ENCODE results near the gene CYP24A1.

CYP24A1 gene

DNA sequence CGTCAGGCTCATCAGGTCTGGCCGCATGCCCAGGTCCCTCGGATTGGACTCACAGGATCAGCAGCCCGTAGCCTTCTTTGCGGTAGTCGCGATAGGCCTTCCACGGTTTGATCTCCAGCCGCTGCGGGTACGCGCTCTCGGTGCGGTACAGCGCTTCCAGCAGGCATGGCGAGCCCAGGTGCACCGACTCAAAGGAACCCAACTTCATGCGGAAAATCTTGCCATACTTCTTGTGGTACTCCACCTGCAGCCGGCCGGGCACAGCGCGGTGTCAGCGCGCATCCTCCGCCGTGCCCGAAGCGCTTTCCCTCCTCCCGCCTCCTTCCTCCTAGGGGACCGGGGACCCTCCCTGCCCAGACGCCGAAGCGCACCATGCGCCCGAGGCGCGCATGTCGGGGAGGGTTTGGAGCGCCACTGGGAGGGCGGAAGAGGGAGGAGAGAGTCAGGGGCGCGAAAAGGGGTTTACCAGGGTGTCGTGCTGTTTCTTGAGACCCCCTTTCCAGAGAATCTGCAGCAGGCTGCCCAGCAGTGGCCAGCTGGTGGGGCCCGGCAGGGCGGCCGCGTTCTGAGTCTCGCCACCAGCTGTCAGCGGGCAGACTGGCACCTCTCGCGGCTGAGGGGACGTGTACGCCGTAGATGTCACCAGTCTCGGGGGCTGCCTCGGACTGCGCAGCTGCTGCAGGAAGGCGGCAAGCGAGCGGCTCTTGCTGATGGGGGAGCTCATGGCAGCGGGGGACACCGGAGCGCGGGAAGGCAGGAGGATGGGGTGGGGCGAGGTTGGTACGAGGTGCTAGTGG is 732 bp downstream of the CYP24A1 start:
- peak; percentile 26 for DNase-seq (ENCODE audit: low read depth)

DNA sequence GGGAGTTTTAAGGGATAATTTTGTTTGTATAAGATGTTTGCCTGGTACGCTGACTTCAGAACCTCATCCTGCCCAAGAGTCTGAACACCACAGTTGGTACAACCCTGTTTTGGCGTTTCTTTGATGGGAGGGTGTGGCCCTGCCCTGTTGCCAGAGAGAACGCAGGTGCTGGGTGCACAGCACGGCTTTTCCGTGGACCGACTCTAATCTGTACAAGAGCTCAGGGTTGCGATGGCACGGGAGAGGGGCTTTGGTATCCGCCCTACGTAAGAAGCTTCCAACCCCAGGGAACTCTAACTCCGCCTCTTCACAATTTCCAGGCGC is 1.3 kb downstream of the CYP24A1 start:
- DNase-seq (ENCODE audit: low read depth), result no peak

DNA sequence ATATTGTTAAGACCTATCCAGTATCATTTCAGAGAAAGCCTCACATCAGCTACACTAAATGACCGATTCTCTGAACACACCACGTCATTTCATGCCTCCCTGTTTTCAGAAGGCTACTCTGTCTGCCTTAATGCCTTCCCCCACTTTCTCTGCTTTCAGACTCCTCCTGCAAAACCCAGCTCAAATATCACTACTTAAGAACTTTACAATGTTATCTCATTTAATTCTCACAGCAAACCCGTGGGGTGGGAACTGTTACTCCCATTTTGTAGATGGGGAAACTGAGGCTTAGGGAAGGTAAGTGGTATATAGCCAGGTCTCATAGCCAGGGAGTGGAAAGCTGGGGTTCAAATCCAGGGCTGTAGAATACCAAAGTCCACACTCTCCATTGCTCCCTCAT is 2.8 kb downstream of the CYP24A1 start:
- DNase-seq (ENCODE audit: low read depth), result no peak

DNA sequence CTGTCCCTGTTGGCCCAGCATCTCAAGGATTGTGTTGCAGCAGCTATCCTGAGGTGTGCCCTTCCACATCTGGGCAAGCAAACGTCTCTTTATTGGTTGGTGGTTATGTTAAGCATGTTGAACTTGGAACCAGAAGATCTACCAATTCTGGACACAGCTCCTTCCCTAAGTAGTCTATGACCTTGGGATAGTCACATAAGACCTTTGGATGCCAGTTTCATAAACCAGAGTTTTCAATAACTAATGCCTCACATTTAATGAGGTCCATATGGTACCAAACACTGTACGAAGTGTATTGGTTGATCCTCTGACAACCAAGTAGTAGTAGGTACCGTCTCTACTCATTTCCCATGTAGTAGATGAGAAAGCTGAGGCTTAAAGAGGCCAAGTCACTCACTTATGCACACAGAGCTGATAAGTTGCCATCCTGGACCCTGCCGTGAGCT is 3.7 kb downstream of the CYP24A1 start:
- no peak for DNase-seq (ENCODE audit: low read depth)

DNA sequence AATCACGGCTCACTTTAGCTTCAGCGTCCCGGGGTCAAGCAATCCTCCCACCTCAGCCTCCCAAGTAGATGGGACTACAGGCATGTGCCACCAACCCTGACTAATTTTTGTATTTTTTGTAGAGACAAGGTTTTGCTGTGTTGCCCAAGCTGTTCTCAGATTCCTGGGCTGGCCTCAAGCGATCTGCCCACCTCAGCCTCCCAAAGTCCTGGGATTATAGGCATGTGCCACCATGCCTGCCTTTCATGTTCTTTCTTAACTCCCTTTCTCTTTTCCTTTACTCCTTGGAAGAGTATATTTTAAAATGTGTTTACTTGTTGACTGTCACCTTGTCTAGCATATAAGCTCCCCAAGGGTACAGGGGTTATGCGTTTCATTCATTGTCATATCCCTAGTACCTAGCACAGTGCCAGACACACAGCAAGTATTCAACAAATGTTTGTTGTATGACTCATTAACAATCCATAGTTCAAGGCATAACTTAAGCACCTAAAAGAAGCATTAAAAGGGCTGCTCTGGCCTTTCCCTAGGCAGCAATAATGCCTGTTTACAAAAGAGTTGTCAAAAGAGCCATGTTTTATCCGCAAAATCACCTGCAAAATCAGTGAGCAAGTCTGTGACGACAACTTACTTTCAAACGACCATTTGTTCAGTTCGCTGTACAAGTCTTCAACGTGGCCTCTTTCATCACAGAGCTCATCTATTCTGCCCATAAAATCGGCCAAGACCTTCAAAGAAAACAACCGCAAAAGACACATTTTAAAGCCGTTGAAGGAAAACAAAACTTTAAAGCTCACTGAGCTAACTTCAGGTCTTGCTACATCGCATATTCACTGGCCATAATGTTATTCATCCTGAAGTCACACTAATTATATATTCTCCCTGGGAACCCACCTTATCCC is 4.6 kb downstream of the CYP24A1 start:
- peak; percentile 60 for DNase-seq (ENCODE audit: low read depth)

DNA sequence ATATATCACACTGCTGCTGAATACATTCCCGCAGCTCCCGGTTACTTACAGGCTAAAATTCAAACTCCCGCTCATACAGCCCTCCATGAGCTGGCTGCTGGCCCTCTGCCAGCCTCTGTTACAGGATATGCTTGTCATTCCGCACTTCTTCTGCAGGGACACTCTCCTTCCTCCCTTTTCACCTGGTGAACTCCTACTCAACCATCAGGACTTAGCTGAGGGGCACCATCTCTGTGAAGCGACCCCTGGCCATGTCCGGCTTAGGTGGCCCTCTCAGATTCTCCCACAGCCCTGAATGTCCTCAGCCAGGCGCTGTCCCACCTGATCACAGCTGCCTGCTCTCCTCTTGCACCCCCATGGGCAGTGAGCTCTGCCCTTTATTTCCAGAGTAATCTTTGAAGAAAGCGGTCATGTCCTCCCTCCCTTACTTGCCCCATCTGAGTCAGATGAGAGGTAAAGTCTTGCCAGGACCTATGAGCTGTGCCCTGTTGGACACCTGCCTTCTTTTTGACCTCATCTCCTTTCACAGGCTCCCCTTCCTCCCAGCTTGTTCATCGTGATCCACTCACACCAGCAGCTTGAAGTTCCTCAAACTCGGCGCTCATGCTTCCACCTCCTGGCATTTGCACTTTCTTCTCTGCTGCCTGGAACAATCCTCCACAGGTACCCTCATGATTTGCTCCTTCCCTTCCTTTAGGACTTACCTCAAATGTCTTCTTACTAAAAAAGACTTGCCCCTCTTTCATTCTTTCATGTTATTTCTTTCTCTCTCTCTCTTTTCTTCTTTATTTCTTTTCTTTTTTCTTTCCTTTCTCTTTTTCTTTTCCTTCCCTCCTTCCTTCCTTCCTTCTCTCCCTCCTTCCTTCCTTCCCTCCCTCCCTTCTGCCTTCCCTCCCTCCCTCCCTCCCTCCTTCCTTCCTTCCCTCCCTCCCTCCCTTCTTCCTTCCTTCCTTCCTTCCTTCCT is 5.6 kb downstream of the CYP24A1 start:
- peak; percentile 46 for DNase-seq (ENCODE audit: low read depth)

DNA sequence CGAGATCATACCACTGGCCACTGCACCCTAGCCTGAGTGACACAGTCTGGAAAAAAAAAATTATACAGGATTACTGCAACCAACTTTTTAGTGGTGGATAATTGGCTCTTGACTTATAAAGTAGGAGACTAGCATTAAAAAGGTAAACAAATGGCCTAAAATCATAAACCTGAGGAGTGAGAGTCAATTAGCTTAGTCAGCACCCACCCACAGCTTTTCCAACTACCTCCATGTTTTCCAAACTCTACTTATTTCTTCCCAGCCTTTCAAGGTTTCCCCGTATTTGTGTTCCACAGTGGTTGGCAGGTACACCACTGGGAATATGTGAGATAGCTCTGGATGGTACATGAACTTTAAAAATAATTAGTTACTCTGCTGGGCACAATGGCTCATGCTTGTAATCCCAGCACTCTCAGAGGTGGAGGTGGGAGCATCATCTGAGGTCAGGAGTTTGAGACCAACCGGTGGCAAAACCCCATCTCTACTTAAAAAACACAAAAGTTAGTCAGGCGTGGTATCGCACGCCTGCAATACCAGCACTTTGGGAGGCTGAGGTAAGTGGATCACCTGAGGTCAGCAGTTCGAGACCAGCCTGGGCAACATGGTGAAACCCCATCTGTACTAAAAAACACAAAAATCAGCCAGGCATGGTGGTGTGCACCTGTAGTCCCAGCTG is 6.7 kb downstream of the CYP24A1 start:
- no peak for DNase-seq (ENCODE audit: low read depth)

DNA sequence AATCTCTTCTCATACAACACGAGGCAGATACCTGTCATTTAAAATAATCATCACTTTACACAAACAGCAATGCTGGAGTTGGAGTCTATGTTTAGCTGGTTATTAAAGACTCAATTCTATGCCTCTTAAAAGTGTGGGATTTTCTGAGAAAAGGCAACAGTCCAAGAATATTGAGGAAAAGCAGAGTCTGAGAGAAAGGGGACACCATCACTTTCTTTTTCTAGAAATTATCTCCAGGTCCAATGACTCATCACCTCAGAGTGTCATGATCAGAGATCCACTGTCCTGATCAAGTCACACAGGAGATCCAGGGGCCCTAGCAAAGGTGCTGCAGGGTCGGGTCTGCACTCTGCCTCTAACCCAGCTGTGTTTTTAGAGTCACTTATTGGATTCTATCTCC is 8.0 kb downstream of the CYP24A1 start:
- no peak for DNase-seq (ENCODE audit: low read depth)

DNA sequence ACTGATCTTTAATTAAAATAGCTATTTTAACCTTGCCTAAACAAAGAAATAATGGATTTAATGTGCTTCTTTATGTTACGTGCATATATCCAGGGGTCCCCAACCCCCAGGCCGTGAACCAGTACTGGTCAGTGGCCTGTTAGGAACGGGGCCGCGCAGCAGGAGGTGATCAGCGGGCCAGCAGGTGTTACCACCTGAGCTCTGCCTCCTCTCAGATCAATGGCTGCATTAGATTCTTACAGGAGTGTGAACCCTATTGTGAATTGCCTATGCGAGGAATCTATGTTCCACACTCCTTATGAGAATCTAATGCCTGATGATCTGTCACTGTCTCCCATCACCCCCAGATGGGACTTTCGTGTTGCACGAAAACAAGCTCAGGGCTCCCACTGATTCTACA is 8.8 kb downstream of the CYP24A1 start:
- DNase-seq (ENCODE audit: low read depth), result no peak

DNA sequence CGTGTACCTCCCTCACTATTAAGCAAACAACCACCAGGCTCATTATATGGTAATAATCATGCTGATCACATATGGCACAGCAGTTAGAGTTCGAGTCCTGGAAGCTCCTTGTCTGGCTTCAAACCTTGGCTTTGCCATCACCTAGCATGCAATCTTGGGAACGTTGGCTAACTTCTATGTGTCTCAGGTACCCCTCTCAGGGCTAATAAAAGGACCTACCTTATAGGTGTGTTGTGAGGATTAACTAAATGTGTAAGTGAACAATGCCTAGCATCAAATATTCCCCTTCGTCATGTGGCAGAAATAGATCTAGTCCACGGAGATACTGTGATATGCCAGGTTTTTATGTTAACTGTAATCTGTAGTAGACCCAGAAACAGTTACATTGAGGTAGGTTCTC is 10.4 kb downstream of the CYP24A1 start:
- no peak for DNase-seq (ENCODE audit: low read depth)

DNA sequence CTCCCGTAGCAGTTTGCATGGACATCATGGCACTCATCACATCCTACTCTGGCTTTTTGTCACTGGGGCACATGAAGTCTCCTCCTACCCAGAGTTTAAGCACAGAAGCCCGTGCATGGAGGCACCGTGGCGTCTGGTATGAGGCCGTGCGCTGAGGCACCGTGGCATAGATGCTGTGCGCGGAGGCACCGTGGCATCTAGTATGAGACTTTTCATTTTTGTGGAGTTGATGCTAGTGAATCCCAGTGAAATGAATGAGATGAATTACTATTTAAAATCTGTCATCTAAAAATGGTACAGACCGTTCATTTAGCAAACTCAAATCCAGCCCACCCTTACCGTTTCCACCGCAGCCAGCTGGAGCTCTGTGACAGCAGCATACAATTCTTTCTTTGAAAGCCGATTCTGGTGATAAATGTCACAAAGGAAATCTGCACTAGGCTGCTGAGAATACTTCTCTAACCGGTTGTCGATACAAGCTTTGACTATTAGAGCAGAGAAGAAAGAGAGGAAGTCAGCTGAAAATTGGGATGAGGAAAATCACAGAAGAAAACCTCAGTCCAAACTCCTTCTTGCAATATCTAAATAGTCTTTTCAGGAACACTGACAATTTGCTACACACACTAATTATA is 11.3 kb downstream of the CYP24A1 start:
- DNase-seq (ENCODE audit: low read depth), result no peak

DNA sequence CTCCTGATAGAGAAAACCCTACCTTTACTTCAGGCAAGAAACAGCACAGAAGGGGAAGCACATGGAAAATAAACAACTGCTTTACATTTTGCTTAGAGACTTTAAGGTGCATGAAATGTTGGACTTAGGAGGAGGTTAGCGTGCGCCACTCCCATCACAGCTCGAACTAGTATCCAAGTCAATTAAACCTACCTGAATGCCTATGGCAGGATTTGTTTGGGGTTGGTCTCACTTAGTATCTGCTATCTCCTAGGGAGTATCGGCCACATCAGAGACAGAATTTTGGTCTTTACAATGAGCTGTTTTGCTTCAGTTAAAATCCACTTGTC is 12.0 kb downstream of the CYP24A1 start:
- DNase-seq (ENCODE audit: low read depth), result no peak

DNA sequence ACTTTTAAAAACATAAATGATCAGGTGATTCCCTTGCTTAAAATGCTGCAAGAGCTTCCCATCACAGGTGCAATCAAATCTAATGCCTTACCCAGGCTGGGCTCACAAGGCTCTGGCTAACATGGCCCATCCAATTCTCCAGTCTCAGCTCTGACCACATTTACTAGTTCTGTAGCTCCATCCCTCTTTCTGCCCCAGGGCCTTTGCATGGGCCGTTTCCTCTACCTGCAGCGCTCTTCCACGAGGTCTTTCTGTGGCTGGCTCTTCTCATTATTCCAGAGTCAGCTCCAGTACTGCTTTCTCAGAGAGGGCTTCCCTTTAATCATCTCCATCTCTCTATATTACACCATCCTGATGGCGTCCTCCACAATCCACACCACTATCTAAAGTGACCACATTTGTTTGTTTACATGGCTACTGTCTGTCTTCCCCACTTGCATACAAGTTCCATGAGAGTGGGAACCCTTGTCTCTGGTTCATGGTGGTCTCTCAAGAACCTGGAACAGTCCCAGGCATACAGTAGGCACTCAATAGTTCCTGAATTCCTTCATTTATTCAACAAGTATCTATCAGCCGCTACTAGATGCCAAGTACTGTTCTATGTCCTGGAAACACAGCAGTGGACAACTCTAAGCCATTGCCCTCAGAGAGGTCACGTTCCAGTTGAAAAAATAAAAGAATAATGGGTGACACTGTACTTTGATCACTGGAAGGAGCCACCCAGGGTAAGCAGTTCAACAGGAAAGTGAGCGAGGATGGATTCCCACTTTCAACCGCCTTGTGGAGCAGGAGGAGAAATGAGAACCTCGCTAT is 12.6 kb downstream of the CYP24A1 start:
- DNase-seq (ENCODE audit: low read depth), result no peak

DNA sequence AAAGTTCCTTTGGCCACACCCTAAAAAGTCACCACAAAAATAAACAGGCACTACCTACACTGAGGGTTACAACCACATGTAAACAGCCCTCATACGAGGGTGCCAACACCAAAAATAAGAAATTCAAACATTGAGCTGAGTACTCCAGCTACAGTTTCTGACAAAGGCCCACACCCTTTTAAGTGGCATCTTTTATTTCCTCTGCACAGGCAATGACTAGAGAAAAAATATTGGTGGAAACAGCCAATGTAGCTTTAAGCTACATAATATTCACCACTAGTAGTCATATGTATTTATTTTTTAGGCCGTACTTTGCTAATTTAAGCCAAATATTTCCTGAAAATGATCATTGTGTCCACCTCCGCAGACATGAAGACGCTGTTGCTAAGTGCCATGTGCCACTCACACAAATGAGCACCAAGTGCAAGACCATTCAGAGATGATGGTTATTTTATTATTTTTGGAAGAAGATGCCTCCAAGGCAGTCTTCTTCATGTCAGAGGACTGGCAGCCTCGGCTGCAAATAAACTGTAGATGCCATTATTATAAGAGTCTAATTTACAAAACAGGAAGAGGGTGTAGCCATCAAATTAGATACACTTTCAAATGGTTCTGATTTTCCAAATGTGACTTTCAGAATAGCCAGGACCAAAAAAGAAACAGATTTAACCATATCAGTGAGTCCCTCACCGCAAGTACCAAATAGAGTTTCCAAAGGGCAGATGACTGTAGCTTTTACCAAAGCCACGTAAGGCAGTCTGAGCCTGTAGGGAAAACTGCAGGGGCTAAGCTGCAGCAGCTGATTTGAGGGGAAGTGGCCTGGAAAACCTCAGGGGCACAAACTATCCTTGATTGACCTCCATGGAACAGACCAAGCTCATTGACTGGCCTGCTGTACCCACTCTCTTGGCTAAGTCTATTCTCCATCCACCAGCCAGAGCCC is 13.4 kb downstream of the CYP24A1 start:
- DNase-seq (ENCODE audit: low read depth), result no peak

DNA sequence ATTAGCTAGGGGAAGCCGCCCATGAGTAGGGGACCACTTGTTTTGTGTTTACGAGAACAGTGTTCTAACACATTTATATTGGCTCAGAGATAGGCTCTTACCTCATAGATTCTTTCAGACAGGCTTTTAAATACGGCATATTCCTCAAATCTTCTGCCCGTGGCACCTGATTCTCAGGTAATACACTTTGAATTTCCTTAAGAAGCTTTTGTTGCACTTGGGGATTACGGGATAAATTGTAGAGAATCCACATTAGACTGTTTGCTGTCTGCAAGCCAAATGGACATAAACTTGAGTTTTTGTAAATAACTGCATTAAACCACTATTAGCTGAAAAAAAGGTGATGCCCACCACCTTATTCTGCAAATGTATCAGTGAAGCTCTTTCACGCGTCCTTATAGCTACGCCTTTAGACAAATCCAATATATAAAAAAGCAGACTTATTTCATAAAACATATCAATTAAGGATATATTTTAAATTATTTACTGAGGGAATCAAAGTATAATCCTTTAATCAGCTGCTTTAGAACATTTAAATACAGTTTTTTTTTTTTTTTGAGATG is 14.8 kb downstream of the CYP24A1 start:
- no peak for DNase-seq (ENCODE audit: low read depth)

DNA sequence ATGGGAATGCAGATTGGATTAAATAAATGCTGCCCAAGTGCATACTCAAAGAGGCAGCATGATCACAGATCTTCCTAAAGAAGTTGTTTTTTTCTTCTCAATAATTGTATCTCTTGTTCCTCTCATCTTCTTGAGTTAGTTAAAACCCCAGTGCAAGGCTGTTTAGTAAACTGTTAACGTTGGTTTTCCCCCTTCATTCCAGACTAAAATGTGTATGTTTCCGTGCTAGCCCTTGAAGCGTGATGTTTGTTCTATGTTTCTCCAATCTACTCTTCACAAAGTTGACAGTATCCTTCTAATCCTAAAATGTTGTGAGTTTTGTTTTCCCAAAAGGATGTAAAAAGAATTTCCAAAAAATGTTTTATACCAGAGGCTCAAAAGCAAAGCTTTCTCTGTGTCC is 15.6 kb downstream of the CYP24A1 start:
- DNase-seq (ENCODE audit: low read depth), result no peak

DNA sequence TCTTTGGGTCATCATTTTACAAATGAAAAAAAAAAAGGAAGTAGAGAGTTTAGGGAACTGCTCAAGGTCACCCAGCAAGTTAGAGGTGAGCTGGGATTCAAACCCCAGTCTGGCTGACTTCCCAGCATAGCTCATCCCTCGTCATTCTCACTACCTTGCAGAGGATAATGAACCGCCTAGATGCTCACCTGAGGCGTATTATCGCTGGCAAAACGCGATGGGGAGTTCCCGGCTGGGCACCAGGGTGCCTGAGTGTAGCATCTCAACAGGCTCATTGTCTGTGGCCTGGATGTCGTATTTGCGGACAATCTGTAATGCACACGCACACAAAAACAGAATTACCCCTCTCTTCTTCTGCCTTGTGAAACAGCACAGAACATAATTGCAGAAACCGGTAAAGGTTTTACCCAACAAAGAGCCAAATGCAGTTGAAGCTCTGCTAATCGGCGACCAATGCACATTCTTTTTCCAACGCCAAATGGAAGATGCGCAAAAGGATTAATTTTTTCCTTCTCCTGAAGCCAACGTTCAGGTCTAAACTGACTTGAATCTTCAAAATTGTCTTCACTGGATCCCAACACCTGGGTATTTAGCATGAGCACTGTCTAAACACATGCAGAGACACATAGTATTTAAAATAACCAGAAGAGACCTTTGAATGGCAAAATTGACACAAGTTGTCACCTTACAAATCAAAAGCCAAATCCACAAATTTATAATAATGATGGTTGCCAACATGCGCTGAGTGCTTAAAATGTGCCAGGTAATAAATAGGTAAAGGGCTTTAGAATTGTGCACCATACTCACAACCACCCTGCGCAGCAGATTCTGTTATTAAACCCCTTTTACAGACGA is 16.6 kb downstream of the CYP24A1 start:
- no peak for DNase-seq (ENCODE audit: low read depth)

DNA sequence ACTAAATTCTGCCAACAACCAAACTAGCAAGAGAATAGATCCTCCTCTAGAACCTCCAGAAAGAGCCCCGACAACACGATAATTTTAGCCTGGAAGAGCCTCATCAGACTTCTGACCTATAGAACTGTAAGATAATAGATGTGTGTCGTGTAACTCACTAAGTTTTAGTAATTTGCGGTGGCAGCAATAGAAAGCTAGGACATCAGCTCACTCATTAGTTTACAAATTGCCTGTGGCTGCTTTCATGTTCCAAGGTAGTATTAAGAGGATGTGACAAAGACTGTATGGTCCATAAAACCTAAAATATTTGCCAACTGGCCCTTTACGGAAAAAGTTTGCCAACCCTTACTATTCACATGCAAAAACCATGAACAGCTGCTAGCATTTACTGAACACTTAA is 17.3 kb downstream of the CYP24A1 start:
- no peak for DNase-seq (ENCODE audit: low read depth)

Data from iris pigment epithelial cell (primary cell).